Gastrocnemius medialis (tissue), 4 donors: Measurements from ENCODE around the gene TRIOBP.

ENCODE experiments used
- POLR2A ChIP-seq, 2 donors: fragments of 450-650 bp; IDR thresholded peaks; one replicate each; pipeline ENCODE4 v1.6.1; 2017; ENCODE audit warnings: antibody characterized with exemption in 2 of 2, mild to moderate bottlenecking in 2 of 2, moderate library complexity in 2 of 2
- TF ChIP-seq, protein P1 (sequence below), 5 experiments: fragments of 450-650 bp in 3 of 5; fragments of 200-600 bp in 2 of 5; sonication (generic) in 2 of 5; IDR thresholded peaks in 4 of 5; conservative IDR thresholded peaks in 1 of 5; 1 replicate in 4 of 5; 2 replicates in 1 of 5; pipeline ENCODE4 v1.5.1; 2016 to 2019; ENCODE audit warnings: antibody characterized with exemption in 5 of 5, mild to moderate bottlenecking in 3 of 5, moderate library complexity in 3 of 5

DNA sequence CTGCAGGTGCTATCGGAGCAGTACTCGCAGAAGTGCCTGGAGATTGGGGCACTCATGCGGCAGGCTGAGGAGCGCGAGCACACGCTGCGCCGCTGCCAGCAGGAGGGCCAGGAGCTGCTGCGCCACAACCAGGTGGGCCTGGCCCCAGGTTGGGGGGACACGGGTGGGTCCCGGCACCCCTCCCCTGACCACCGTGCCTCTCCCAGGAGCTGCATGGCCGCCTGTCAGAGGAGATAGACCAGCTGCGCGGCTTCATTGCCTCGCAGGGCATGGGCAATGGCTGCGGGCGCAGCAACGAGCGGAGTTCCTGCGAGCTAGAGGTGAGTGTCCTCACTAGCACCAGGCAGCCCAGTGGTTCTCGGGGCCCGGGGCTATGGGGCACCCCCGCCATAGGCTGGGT is 72.2 kb downstream of the TRIOBP start:
- TF ChIP-seq, protein P1, sequence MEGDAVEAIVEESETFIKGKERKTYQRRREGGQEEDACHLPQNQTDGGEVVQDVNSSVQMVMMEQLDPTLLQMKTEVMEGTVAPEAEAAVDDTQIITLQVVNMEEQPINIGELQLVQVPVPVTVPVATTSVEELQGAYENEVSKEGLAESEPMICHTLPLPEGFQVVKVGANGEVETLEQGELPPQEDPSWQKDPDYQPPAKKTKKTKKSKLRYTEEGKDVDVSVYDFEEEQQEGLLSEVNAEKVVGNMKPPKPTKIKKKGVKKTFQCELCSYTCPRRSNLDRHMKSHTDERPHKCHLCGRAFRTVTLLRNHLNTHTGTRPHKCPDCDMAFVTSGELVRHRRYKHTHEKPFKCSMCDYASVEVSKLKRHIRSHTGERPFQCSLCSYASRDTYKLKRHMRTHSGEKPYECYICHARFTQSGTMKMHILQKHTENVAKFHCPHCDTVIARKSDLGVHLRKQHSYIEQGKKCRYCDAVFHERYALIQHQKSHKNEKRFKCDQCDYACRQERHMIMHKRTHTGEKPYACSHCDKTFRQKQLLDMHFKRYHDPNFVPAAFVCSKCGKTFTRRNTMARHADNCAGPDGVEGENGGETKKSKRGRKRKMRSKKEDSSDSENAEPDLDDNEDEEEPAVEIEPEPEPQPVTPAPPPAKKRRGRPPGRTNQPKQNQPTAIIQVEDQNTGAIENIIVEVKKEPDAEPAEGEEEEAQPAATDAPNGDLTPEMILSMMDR (IDR thresholded peaks at IDR 0.05 in 4 of 5, conservative IDR thresholded peaks at IDR 0.05 in 1 of 5): no peak
- TF ChIP-seq POLR2A (IDR thresholded peaks at IDR 0.05): no peak
